HepG2 (cell line): ENCODE results near the gene UAP1L1. TPM values are rescaled to one million over a fixed set of nuclear protein-coding genes. Genes with fewer than 3 reads are reported as not detected.

Source experiments
- ARID2 ChIP-seq: sonication (generic); formaldehyde crosslinking; IDR thresholded peaks from 2 replicates; pipeline ENCODE4 v1.8.1; 2022; ENCODE audit warnings: mild to moderate bottlenecking, missing genetic modification reagents, borderline replicate concordance
- ATAD3A ChIP-seq: sonication (generic); formaldehyde crosslinking; IDR thresholded peaks from 2 replicates; pipeline ENCODE4 v1.4.0; 2020; ENCODE audit warnings: missing genetic modification reagents
- GATA4 ChIP-seq: sonication (generic); IDR thresholded peaks from 2 replicates; pipeline ENCODE4 v1.6.1; 2016; ENCODE audit warnings: antibody characterized with exemption, low read depth, borderline replicate concordance
- HIVEP1 ChIP-seq: sonication (generic); formaldehyde crosslinking; IDR thresholded peaks from 2 replicates; pipeline ENCODE4 v1.4.0; 2020; ENCODE audit warnings: mild to moderate bottlenecking, missing genetic modification reagents
- MBNL3 ChIP-seq: fragments of 250-450 bp; sonication (Bioruptor Pico); conservative IDR thresholded peaks from 2 replicates; pipeline ENCODE4 v1.8.0; 2022; ENCODE audit warnings: mild to moderate bottlenecking, inconsistent platforms
- RFXANK ChIP-seq: IDR thresholded peaks from 2 replicates; pipeline ENCODE4 v1.6.1; 2016
- ZEB1 ChIP-seq: IDR thresholded peaks from 2 replicates; pipeline ENCODE4 v1.6.1; 2012; ENCODE audit warnings: mild to moderate bottlenecking, low read depth, inconsistent platforms; ENCODE audit not compliant: insufficient replicate concordance
- ZFX ChIP-seq: sonication (generic); formaldehyde crosslinking; IDR thresholded peaks from 2 replicates; pipeline ENCODE4 v1.4.0; 2020; ENCODE audit warnings: mild to moderate bottlenecking, low read depth, missing genetic modification reagents, moderate library complexity
- ZNF256 ChIP-seq: sonication (generic); formaldehyde crosslinking; conservative IDR thresholded peaks from 2 replicates; pipeline ENCODE4 v1.4.0; 2020; ENCODE audit warnings: missing genetic modification reagents
- ZNF556 ChIP-seq: sonication (generic); formaldehyde crosslinking; IDR thresholded peaks from 2 replicates; pipeline ENCODE4 v1.4.0; 2020; ENCODE audit warnings: mild to moderate bottlenecking, missing genetic modification reagents, borderline replicate concordance
- ZNF564 ChIP-seq: sonication (generic); formaldehyde crosslinking; IDR thresholded peaks from 2 replicates; pipeline ENCODE4 v1.8.1; 2023; ENCODE audit warnings: mild to moderate bottlenecking, missing genetic modification reagents
- polyA plus RNA-seq, 8 experiments: library from polyadenylated mRNA; depleted of rRNA in 3 of 8; stranded (reverse) in 7 of 8; unstranded in 1 of 8; fragments of >200 nt; fragmentation: Illumina TruSeq in 4 of 8; extraction: Trizol in 4 of 8; gene quantifications; 2 replicates each; pipeline versions ENCODE4 v1.2.1 to v1.2.3, GENCODE V29; 2011 to 2016; ENCODE audit warnings: low read depth in 4 of 8, missing spikeins in 1 of 8, mixed read lengths in 1 of 8; ENCODE audit not compliant: insufficient read depth in 1 of 8
- total RNA-seq, 5 experiments: library from RNA; depleted of rRNA; stranded (reverse); fragments of >200 nt; fragmentation: Illumina TruSeq; extraction: Trizol; gene quantifications; 2 replicates each; pipeline ENCODE4 v1.2.3, GENCODE V29; 2016; ENCODE audit warnings: low read depth in 1 of 5
- TF ChIP-seq, protein P1 (sequence below): IDR thresholded peaks from 2 replicates; pipeline ENCODE4 v1.6.1; 2012; ENCODE audit warnings: low read depth, low read length, improper control_type of control experiment
- TF ChIP-seq, protein P2 (sequence below): sonication (generic); formaldehyde crosslinking; IDR thresholded peaks from 2 replicates; pipeline ENCODE4 v1.5.0; 2020; ENCODE audit warnings: mild to moderate bottlenecking, missing genetic modification reagents, borderline replicate concordance
- TF ChIP-seq, protein P3 (sequence below): sonication (generic); formaldehyde crosslinking; IDR thresholded peaks from 2 replicates; pipeline ENCODE4 v1.5.1; 2020; ENCODE audit warnings: mild to moderate bottlenecking, moderate library complexity, missing genetic modification reagents
- TF ChIP-seq, protein P4 (sequence below): sonication (generic); IDR thresholded peaks from 2 replicates; pipeline ENCODE4 v1.6.1; 2016; ENCODE audit warnings: low read depth, borderline replicate concordance
- TF ChIP-seq, protein P5 (sequence below): sonication (generic); formaldehyde crosslinking; IDR thresholded peaks from 2 replicates; pipeline ENCODE4 v1.5.0; 2020; ENCODE audit warnings: missing genetic modification reagents

UAP1L1 gene
- total and polyA plus RNA-seq, 2 of the 13 experiments (the other 11 are each of a cell fraction or from before 2014, with no cell fraction given) = 5.4 to 6.4 TPM

DNA sequence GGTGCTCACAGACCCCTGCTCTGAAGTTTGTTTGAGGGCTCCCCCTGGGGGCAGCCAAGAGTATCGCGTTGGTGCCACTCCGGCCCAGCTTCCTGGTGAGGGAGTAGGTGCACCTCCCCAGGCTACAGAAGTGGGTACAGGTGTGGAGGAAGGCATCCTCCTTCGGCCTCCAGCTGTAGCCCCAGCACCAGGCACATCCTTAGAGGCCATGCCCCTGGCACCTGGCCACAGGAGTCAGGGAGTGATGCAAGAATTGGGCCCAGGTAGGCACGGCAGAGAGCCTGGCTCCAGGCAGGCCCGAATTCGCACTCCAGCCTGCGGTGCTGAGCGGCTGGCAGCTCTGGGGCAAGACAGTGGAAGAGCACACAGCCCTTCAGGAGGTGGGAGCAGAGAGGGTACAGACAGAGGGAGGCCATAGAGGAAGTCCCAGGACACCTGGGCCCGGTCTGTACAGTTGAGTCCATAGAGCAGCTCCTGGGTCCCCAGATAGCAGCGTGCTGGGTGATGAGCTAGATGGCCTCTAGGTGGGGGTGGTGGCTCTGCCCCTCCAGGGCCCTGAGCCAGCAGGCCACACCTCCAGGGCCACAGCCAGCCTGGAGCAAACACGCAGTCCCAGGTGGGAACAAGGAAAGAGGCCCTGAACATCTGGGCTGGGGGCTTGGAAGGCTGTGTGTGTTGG lies 9.3 kb upstream of the UAP1L1 start (continued):
- TF ChIP-seq, protein P1, sequence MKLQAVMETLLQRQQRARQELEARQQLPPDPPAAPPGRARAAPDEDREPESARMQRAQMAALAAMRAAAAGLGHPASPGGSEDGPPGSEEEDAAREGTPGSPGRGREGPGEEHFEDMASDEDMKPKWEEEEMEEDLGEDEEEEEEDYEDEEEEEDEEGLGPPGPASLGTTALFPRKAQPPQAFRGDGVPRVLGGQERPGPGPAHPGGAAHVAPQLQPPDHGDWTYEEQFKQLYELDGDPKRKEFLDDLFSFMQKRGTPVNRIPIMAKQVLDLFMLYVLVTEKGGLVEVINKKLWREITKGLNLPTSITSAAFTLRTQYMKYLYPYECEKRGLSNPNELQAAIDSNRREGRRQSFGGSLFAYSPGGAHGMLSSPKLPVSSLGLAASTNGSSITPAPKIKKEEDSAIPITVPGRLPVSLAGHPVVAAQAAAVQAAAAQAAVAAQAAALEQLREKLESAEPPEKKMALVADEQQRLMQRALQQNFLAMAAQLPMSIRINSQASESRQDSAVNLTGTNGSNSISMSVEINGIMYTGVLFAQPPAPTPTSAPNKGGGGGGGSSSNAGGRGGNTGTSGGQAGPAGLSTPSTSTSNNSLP = no peak
- TF ChIP-seq RFXANK (CRISPR knock-in tag) (no peak), ARID2 (CRISPR knock-in tag) (no peak), ZNF564 (CRISPR knock-in tag) (peak; percentile 63; the same call in 1 of the 2 replicates), ZNF256 (no peak), ZNF556 (no peak; the same call in 1 of the 2 replicates), GATA4 (no peak), ZEB1 (peak; percentile 75), ZFX (CRISPR knock-in tag) (peak; percentile 74), HIVEP1 (CRISPR knock-in tag) (peak; percentile 65), ATAD3A (CRISPR knock-in tag) (no peak), MBNL3 (CRISPR knock-in tag) (no peak)
- TF ChIP-seq, protein P2, sequence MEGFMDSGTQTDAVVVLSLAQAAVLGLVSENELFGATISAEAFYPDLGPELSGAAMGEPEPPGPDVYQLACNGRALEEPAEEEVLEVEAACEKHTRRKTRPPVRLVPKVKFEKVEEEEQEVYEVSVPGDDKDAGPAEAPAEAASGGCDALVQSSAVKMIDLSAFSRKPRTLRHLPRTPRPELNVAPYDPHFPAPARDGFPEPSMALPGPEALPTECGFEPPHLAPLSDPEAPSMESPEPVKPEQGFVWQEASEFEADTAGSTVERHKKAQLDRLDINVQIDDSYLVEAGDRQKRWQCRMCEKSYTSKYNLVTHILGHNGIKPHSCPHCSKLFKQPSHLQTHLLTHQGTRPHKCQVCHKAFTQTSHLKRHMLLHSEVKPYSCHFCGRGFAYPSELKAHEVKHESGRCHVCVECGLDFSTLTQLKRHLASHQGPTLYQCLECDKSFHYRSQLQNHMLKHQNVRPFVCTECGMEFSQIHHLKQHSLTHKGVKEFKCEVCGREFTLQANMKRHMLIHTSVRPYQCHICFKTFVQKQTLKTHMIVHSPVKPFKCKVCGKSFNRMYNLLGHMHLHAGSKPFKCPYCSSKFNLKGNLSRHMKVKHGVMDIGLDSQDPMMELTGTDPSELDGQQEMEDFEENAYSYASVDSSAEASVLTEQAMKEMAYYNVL (CRISPR knock-in tag) = peak; percentile 47; the same call in 1 of the 2 replicates
- TF ChIP-seq, protein P3, sequence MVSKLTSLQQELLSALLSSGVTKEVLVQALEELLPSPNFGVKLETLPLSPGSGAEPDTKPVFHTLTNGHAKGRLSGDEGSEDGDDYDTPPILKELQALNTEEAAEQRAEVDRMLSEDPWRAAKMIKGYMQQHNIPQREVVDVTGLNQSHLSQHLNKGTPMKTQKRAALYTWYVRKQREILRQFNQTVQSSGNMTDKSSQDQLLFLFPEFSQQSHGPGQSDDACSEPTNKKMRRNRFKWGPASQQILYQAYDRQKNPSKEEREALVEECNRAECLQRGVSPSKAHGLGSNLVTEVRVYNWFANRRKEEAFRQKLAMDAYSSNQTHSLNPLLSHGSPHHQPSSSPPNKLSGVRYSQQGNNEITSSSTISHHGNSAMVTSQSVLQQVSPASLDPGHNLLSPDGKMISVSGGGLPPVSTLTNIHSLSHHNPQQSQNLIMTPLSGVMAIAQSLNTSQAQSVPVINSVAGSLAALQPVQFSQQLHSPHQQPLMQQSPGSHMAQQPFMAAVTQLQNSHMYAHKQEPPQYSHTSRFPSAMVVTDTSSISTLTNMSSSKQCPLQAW = peak; percentile 76
- TF ChIP-seq, protein P4, sequence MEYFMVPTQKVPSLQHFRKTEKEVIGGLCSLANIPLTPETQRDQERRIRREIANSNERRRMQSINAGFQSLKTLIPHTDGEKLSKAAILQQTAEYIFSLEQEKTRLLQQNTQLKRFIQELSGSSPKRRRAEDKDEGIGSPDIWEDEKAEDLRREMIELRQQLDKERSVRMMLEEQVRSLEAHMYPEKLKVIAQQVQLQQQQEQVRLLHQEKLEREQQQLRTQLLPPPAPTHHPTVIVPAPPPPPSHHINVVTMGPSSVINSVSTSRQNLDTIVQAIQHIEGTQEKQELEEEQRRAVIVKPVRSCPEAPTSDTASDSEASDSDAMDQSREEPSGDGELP = peak; percentile 67; the same call in 1 of the 2 replicates
- TF ChIP-seq, protein P5, sequence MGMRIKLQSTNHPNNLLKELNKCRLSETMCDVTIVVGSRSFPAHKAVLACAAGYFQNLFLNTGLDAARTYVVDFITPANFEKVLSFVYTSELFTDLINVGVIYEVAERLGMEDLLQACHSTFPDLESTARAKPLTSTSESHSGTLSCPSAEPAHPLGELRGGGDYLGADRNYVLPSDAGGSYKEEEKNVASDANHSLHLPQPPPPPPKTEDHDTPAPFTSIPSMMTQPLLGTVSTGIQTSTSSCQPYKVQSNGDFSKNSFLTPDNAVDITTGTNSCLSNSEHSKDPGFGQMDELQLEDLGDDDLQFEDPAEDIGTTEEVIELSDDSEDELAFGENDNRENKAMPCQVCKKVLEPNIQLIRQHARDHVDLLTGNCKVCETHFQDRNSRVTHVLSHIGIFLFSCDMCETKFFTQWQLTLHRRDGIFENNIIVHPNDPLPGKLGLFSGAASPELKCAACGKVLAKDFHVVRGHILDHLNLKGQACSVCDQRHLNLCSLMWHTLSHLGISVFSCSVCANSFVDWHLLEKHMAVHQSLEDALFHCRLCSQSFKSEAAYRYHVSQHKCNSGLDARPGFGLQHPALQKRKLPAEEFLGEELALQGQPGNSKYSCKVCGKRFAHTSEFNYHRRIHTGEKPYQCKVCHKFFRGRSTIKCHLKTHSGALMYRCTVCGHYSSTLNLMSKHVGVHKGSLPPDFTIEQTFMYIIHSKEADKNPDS = peak; percentile 81; the same call in 1 of the 2 replicates
